Measurements from ENCODE around the gene MAGEB2. TPM values are rescaled to one million over a fixed set of nuclear protein-coding genes. Genes with fewer than 3 reads are reported as not detected.
"Not testable (repeated sequence)": the region's sequence is repeated elsewhere in the genome, so short reads cannot be mapped to it uniquely, and the experiment has no call there.

Gene MAGEB2
- total RNA-seq, result not detected

DNA sequence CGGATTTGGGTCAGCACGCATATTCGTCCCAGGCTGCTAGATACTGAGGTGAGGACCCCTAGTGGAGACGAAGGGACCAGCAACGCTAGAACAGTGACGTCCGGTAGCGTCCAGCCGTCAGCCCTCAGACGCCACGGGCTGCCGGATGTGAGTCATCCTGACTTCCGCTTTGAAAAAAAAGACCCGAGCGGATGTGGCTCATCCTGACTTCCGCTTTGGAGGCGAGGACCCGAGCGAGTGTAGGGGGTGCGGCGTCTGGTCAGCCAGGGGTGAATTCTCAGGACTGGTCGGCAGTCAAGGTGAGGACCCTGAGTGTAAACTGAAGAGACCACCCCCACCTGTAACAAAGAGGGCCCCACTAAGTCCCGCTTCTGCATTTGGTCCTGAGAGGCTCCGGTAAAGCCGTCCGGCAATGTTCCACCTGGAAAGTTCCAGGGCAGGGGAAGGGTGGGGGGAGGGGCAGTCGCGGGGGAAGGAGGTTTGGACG, at the start of gene MAGEB2:
Gene MAGEB2 (plus strand): TSS at position 207 of the 487 bp plus-strand sequence. CDS start 3,018 bp downstream, outside the sequence.
- Histone ChIP-seq H3K4me1 (no peaks in the 10 kb centered on the region), H3K36me3 (no peaks in the 10 kb centered on the region), H3K9me3 (no peaks in the 10 kb centered on the region), H3K27ac (no peak within 1 kb of the TSS), H3K4me3 (no peak within 1 kb of the TSS), H3K27me3 (no peaks in the 10 kb centered on the region)
- no peak for DNase-seq
- TF ChIP-seq CTCF (IDR thresholded peaks at IDR 0.05) (no peak), POLR2A (IDR thresholded peaks at IDR 0.05) (no peak)
- 87% methylated on average over 4 of the region's 29 CpGs; no CpG with 5 or more reads in 1 of the 2 donors for WGBS, 2 donors
- intact Hi-C loops (cut with DNase I), result no loop called here

GRCh38 chrX:30170900-30171299, 44.5 kb upstream of the MAGEB2 start:
- no peak for DNase-seq
- Histone ChIP-seq H3K27me3 (no peaks in the 10 kb centered on the region), H3K4me3 (no peak overlapping the region), H3K4me1 (no peaks in the 10 kb centered on the region), H3K9me3 (no peaks in the 10 kb centered on the region), H3K36me3 (no peaks in the 10 kb centered on the region), H3K27ac (no peak overlapping the region)
- WGBS, 2 donors, result 18 to 24% methylated on average over 2 of the region's 2 CpGs
- intact Hi-C loops (cut with DNase I), result no loop called here
- TF ChIP-seq CTCF (IDR thresholded peaks at IDR 0.05), result no peak
- no peak for TF ChIP-seq POLR2A (IDR thresholded peaks at IDR 0.05)

DNA sequence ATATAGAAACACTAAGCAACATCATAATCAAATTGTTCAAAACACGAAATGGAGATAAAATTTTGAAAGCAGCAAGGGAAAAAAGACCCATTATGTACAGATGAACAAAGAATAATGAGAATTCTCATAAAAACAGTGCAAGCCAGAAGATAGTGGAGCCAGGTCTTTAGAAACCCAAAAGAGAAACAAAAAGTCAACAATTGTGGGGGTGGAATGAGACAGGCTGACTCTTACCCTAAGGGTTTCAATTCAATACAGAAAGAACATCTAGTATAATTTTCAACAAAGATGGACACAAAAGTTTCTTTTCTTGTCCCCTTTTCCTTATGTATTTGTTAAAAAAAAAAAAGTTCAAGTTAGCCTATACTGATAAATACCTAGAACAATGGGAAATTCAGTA, 34.0 kb upstream of the MAGEB2 start:
- Histone ChIP-seq H3K9me3 (no peaks in the 10 kb centered on the region), H3K4me1 (no peaks in the 10 kb centered on the region), H3K27me3 (no peaks in the 10 kb centered on the region), H3K36me3 (no peaks in the 10 kb centered on the region), H3K4me3 (no peak overlapping the region), H3K27ac (no peak overlapping the region)
- DNase-seq, result no peak
- intact Hi-C loops (cut with DNase I), result no loop called here
- 18 to 86% methylated on average over 1 of the region's 1 CpG for WGBS, 2 donors
- TF ChIP-seq POLR2A (IDR thresholded peaks at IDR 0.05) (no peak), CTCF (IDR thresholded peaks at IDR 0.05) (no peak)

DNA sequence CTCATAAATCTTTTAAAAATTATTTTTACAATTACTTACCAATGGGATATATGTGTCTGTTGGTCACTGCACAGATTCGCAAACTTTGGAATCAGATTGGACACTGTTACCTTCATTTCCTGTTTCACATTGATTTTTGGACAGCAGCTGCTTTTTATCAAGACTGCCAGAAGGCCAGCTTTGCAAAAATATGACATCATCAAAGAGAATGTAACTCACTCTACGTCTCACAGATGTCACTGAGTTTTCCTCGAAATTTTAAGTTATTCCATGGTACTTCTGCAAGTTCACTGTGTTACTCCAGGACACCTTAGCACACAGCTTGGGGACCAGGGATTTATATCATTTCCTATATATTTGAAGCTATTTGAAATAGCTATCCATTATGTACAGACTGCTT, 31.8 kb upstream of the MAGEB2 start:
- Histone ChIP-seq H3K27ac (no peak overlapping the region), H3K27me3 (no peaks in the 10 kb centered on the region), H3K4me3 (no peak overlapping the region), H3K9me3 (no peaks in the 10 kb centered on the region), H3K4me1 (no peaks in the 10 kb centered on the region), H3K36me3 (no peaks in the 10 kb centered on the region)
- no peak for TF ChIP-seq POLR2A (IDR thresholded peaks at IDR 0.05)
- TF ChIP-seq CTCF (IDR thresholded peaks at IDR 0.05), result no peak
- intact Hi-C loops (cut with DNase I), result no loop called here
- DNase-seq, result no peak
- 43 to 47% methylated on average over 3 of the region's 3 CpGs for WGBS, 2 donors

- WGBS, 2 donors, result 81 to 87% methylated on average over 2 of the region's 2 CpGs
- no peak for TF ChIP-seq POLR2A (IDR thresholded peaks at IDR 0.05)
- TF ChIP-seq CTCF (IDR thresholded peaks at IDR 0.05), result no peak
- H3K4me3 ChIP-seq, result no peak overlapping the region
Observed at GRCh38 chrX:30190426-30190825, 24.9 kb upstream of the MAGEB2 start.

GRCh38 chrX:30193910-30194309, 21.5 kb upstream of the MAGEB2 start:
- H3K27me3 ChIP-seq; H3K27ac ChIP-seq; intact Hi-C loops (cut with DNase I); H3K4me3 ChIP-seq; H3K9me3 ChIP-seq; H3K36me3 ChIP-seq; H3K4me1 ChIP-seq; DNase-seq: not testable (repeated sequence)
- WGBS, 2 donors, result 63 to 74% methylated on average over 4 to 6 of the region's 6 CpGs

More at GRCh38 chrX:30190426-30190825, 24.9 kb upstream of the MAGEB2 start:
- H3K27ac ChIP-seq, result no peak overlapping the region
- intact Hi-C loops (cut with DNase I), result no loop called here
- DNase-seq, result no peak
- H3K36me3 ChIP-seq, result no peaks in the 10 kb centered on the region
- no peaks in the 10 kb centered on the region for H3K9me3 ChIP-seq
- H3K4me1 ChIP-seq, result no peaks in the 10 kb centered on the region
- no peaks in the 10 kb centered on the region for H3K27me3 ChIP-seq
